HepG2 (cell line): ENCODE data around the gene ADAMTS18. TPM values are rescaled to one million over a fixed set of nuclear protein-coding genes. Genes with fewer than 3 reads are reported as not detected.

ENCODE experiments used
- ATAC-seq: fragments of 200-7000 bp; cut with Tn5 transposase; 3 replicates; pipeline ENCODE4 v1.9.1; 2020; ENCODE audit warnings: mild to moderate bottlenecking, moderate library complexity
- BruUV-seq: library from RNA; stranded (reverse); fragments of 400-500 nt; replicated peaks from 2 replicates; lab custom pipeline; 2021; lab: Mats Ljungman, UMichigan
- CTCF ChIA-PET: fragments of 300-600 bp; formaldehyde crosslinking; extraction: SDS; loops from one replicate; lab custom pipeline; 2021; ENCODE audit warnings: low total read pairs, inconsistent platforms, low intra/inter-chr PET ratio; lab: Yijun Ruan, JAX
- POLR2A ChIA-PET: fragments of 350-600 bp; sonication (Branson Sonifier 250); formaldehyde crosslinking; loops from one replicate; lab custom pipeline; 2020; ENCODE audit warnings: antibody characterized with exemption, inconsistent platforms; lab: Yijun Ruan, JAX
- DNase-seq: peaks from one replicate; pipeline ENCODE4 v3.0.0-alpha.2; 2015; ENCODE audit warnings: low spot score
- FAIRE-seq: peaks from 3 replicates; lab custom pipeline; 2011; peaks lifted over from hg19 to GRCh38; lab: Jason Lieb, UNC
- H2AFZ ChIP-seq: one replicate; pipeline ENCODE4 v1.6.1; 2011; ENCODE audit warnings: low read length, inconsistent platforms
- H3K27ac ChIP-seq: fragments of 300-600 bp; 3 replicates; pipeline ENCODE4 v1.8.0; 2011; ENCODE audit warnings: mixed run types, mild to moderate bottlenecking, mixed read lengths, low read length, inconsistent platforms; ENCODE audit not compliant: insufficient read depth; ENCODE audit errors: extremely low read length
- H3K27me3 ChIP-seq, 2 experiments: fragments of 200-600 bp in 1 of 2; 2 replicates in 1 of 2; 3 replicates in 1 of 2; pipeline versions ENCODE4 v1.6.0 to v1.8.0; 2011; ENCODE audit warnings: low read length in 2 of 2, mild to moderate bottlenecking in 2 of 2, moderate library complexity in 2 of 2, inconsistent platforms in 1 of 2; ENCODE audit not compliant: insufficient read depth in 2 of 2, control insufficient read depth in 1 of 2
- H3K36me3 ChIP-seq, 2 experiments: fragments of 200-600 bp in 1 of 2; replicated peaks in 1 of 2; 2 replicates in 1 of 2; 3 replicates in 1 of 2; pipeline versions ENCODE4 v1.5.1 to v1.8.0; 2011; ENCODE audit warnings: low read length in 2 of 2, inconsistent platforms in 1 of 2; ENCODE audit not compliant: insufficient read depth in 2 of 2, control insufficient read depth in 1 of 2
- H3K4me1 ChIP-seq: 2 replicates; pipeline ENCODE4 v1.5.1; 2012; ENCODE audit warnings: low read length, inconsistent platforms; ENCODE audit not compliant: insufficient read depth
- H3K4me2 ChIP-seq: 2 replicates; pipeline ENCODE4 v1.6.0; 2011; ENCODE audit warnings: low read depth, low read length, inconsistent platforms
- H3K4me3 ChIP-seq, 3 experiments: fragments of 200-600 bp in 1 of 3; sonication (generic), shearing (Covaris generic) in 1 of 3; replicated peaks in 1 of 3; 2 replicates each; pipeline ENCODE4 v1.5.1; 2011 to 2016; ENCODE audit warnings: low read length in 3 of 3, inconsistent platforms in 2 of 3, low read depth in 2 of 3, mild to moderate bottlenecking in 2 of 3, control low read depth in 1 of 3, mixed read lengths in 1 of 3; ENCODE audit not compliant: insufficient read depth in 1 of 3
- H3K79me2 ChIP-seq: one replicate; pipeline ENCODE4 v1.6.1; 2011; ENCODE audit warnings: low read length, inconsistent platforms; ENCODE audit not compliant: insufficient read depth
- H3K9ac ChIP-seq: 2 replicates; pipeline ENCODE4 v1.6.0; 2011; ENCODE audit warnings: mild to moderate bottlenecking, low read depth, low read length, inconsistent platforms; ENCODE audit not compliant: insufficient read depth
- H3K9me3 ChIP-seq: 2 replicates; pipeline ENCODE4 v1.5.1; 2012; ENCODE audit warnings: mild to moderate bottlenecking, low read length
- H4K20me1 ChIP-seq: 2 replicates; pipeline ENCODE4 v1.6.0; 2011; ENCODE audit warnings: inconsistent platforms, mild to moderate bottlenecking, low read length, moderate library complexity; ENCODE audit not compliant: insufficient read depth
- HOXA3 ChIP-seq: sonication (generic); formaldehyde crosslinking; IDR thresholded peaks from 2 replicates; pipeline ENCODE4 v1.5.0; 2020; ENCODE audit warnings: missing genetic modification reagents
- SNAI1 ChIP-seq: sonication (generic); formaldehyde crosslinking; IDR thresholded peaks from 2 replicates; pipeline ENCODE4 v1.5.0; 2020; ENCODE audit warnings: mild to moderate bottlenecking, missing genetic modification reagents, borderline replicate concordance
- SUZ12 ChIP-seq: fragments of 150-350 bp; IDR thresholded peaks from 2 replicates; pipeline ENCODE4 v1.6.1; 2014; ENCODE audit warnings: low read depth, low read length
- ZNF331 ChIP-seq: sonication (generic); formaldehyde crosslinking; IDR thresholded peaks from 2 replicates; pipeline ENCODE4 v1.4.0; 2020; ENCODE audit warnings: missing genetic modification reagents
- ZNF841 ChIP-seq: sonication (generic); formaldehyde crosslinking; IDR thresholded peaks from 2 replicates; pipeline ENCODE4 v1.8.1; 2023; ENCODE audit warnings: missing genetic modification reagents, borderline replicate concordance
- ZSCAN25 ChIP-seq: sonication (generic); formaldehyde crosslinking; IDR thresholded peaks from 2 replicates; pipeline ENCODE4 v1.8.0; 2022; ENCODE audit warnings: mild to moderate bottlenecking, missing genetic modification reagents
- WGBS: methylation state at CpG from one replicate; pipeline ENCODE4 v1.1.6; 2017; ENCODE audit warnings: low lambda C conversion rate; 5-methylcytosine and 5-hydroxymethylcytosine counted together
- in situ Hi-C: cut with HindIII; loops from 2 replicates; pipeline ENCODE4 v1.10.0; 2017; ENCODE audit warnings: low pct_unique_long_range_greater_than_20kb; ENCODE audit not compliant: extremely low pct_ligation_motif_present
- intact Hi-C: fragments of 100-400 bp; cut with micrococcal nuclease; formaldehyde crosslinking; loops from one replicate; pipeline ENCODE4 v1.10.0; 2022; ENCODE audit not compliant: unreplicated experiment
- polyA plus RNA-seq, 8 experiments: library from polyadenylated mRNA; depleted of rRNA in 3 of 8; stranded (reverse) in 7 of 8; unstranded in 1 of 8; fragments of >200 nt; fragmentation: Illumina TruSeq in 4 of 8; extraction: Trizol in 4 of 8; gene quantifications; 2 replicates each; pipeline versions ENCODE4 v1.2.1 to v1.2.3, GENCODE V29; 2011 to 2016; ENCODE audit warnings: low read depth in 4 of 8, missing spikeins in 1 of 8, mixed read lengths in 1 of 8; ENCODE audit not compliant: insufficient read depth in 1 of 8
- total RNA-seq, 5 experiments: library from RNA; depleted of rRNA; stranded (reverse); fragments of >200 nt; fragmentation: Illumina TruSeq; extraction: Trizol; gene quantifications; 2 replicates each; pipeline ENCODE4 v1.2.3, GENCODE V29; 2016; ENCODE audit warnings: low read depth in 1 of 5
- TF ChIP-seq, protein P1 (sequence below): sonication (generic); formaldehyde crosslinking; IDR thresholded peaks from 2 replicates; pipeline ENCODE4 v1.4.0; 2020; ENCODE audit warnings: missing genetic modification reagents, mild to moderate bottlenecking, borderline replicate concordance
- TF ChIP-seq, protein P2 (sequence below): sonication (generic); formaldehyde crosslinking; IDR thresholded peaks from 2 replicates; pipeline ENCODE4 v1.4.0; 2020; ENCODE audit warnings: mild to moderate bottlenecking, missing genetic modification reagents
- TF ChIP-seq, protein P3 (sequence below): sonication (generic); formaldehyde crosslinking; IDR thresholded peaks from 2 replicates; pipeline ENCODE4 v1.8.1; 2023; ENCODE audit warnings: missing genetic modification reagents, inconsistent platforms, borderline replicate concordance

Gene ADAMTS18
- total and polyA plus RNA-seq, 2 of the 13 experiments (the other 11 are each of a cell fraction or from before 2014, with no cell fraction given): 0.01 TPM; not detected in 1

DNA sequence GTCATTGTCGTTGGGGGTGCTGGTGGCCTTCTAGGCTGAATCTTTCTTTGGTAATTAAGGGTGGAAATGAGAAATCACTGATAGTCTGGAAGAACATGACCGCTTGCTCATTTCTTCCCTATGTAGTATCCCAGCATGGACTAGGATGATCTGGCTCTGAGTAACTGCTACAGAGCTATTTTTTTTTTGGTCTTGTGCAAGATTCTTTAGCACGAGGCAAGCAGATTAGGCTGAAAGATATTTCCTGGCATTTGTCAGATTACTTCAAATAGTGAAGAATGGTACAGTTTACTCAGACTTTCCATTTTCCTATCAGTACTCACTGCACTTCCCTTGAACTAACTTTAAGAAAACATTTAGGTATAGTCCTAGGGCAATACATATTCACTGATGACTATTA lies 146.6 kb downstream of the ADAMTS18 start:
- Histone ChIP-seq H3K36me3 (no peaks in the 10 kb centered on the region), H3K27ac (no peak overlapping the region), H3K9me3 (no peaks in the 10 kb centered on the region), H3K4me1 (no peaks in the 10 kb centered on the region), H3K4me2 (no peak overlapping the region), H3K9ac (no peak overlapping the region), H3K79me2 (no peaks in the 10 kb centered on the region), H3K4me3 (no peak overlapping the region), H3K27me3 (peaks cover 0 to 37% of the 10 kb centered on the region in 2 experiments; a peak in 2 of 5 replicates), H2AFZ (no peak overlapping the region), H4K20me1 (no peaks in the 10 kb centered on the region)
- POLR2A ChIA-PET: no interaction called here
- in situ Hi-C loops (no loop called here), intact Hi-C loops (no loop called here)
- CTCF ChIA-PET: no interaction called here
- TF ChIP-seq, protein P1, sequence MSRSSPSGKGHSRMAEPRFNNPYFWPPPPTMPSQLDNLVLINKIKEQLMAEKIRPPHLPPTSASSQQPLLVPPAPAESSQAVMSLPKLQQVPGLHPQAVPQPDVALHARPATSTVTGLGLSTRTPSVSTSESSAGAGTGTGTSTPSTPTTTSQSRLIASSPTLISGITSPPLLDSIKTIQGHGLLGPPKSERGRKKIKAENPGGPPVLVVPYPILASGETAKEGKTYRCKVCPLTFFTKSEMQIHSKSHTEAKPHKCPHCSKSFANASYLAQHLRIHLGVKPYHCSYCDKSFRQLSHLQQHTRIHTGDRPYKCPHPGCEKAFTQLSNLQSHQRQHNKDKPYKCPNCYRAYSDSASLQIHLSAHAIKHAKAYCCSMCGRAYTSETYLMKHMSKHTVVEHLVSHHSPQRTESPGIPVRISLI (CRISPR knock-in tag): no peak
- no TSS peak for BruUV-seq
- FAIRE-seq (no peak), ATAC-seq (no peak), DNase-seq (no peak)
- 4% methylated on average over 3 of the region's 3 CpGs for WGBS

DNA sequence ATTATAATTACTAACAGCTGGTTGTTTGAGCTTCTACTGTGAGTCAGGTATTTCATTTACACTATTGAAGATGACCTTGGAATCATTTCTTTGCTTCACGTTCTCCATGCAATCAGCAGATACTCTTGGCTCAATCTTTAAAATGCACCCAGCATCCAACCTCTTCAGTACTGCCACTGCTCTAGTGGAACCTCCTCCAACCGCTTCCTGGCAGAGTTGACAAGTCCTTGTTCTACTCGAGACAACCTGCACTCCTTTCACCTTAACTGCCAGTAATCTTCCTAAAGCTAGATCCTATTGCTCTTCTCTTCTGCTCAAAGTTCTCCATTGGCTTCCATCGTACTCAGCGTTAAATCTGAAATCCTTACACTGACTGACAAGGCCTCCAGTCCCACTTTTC lies 149.2 kb downstream of the ADAMTS18 start:
- intact Hi-C loops: no loop called here
- H3K9me3 ChIP-seq: no peaks in the 10 kb centered on the region
- TF ChIP-seq ZSCAN25: no peak
- TF ChIP-seq, protein P2, sequence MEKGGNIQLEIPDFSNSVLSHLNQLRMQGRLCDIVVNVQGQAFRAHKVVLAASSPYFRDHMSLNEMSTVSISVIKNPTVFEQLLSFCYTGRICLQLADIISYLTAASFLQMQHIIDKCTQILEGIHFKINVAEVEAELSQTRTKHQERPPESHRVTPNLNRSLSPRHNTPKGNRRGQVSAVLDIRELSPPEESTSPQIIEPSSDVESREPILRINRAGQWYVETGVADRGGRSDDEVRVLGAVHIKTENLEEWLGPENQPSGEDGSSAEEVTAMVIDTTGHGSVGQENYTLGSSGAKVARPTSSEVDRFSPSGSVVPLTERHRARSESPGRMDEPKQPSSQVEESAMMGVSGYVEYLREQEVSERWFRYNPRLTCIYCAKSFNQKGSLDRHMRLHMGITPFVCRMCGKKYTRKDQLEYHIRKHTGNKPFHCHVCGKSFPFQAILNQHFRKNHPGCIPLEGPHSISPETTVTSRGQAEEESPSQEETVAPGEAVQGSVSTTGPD (CRISPR knock-in tag): no peak
- TF ChIP-seq SNAI1 (CRISPR knock-in tag): no peak
- TF ChIP-seq SUZ12: no peak
- no peak for TF ChIP-seq ZNF331 (CRISPR knock-in tag)
- no peak for TF ChIP-seq HOXA3 (CRISPR knock-in tag)
- TF ChIP-seq ZNF841 (CRISPR knock-in tag): no peak
- TF ChIP-seq, protein P3, sequence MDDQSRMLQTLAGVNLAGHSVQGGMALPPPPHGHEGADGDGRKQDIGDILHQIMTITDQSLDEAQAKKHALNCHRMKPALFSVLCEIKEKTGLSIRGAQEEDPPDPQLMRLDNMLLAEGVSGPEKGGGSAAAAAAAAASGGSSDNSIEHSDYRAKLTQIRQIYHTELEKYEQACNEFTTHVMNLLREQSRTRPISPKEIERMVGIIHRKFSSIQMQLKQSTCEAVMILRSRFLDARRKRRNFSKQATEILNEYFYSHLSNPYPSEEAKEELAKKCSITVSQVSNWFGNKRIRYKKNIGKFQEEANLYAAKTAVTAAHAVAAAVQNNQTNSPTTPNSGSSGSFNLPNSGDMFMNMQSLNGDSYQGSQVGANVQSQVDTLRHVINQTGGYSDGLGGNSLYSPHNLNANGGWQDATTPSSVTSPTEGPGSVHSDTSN: no peak
- no peak overlapping the region for H2AFZ ChIP-seq
- no peak for FAIRE-seq
- BruUV-seq: no TSS peak
- no peak for DNase-seq
- no peaks in the 10 kb centered on the region for H3K36me3 ChIP-seq
- no peak overlapping the region for H3K27ac ChIP-seq
- H3K4me2 ChIP-seq: no peak overlapping the region
- ChIA-PET POLR2A (no interaction called here), CTCF (no interaction called here)
- no peaks in the 10 kb centered on the region for H3K4me1 ChIP-seq
- H3K4me3 ChIP-seq: no peak overlapping the region
- H3K79me2 ChIP-seq: no peaks in the 10 kb centered on the region
- H3K9ac ChIP-seq: no peak overlapping the region
- ATAC-seq: no peak
- H3K27me3 ChIP-seq: peaks cover 0 to 23% of the 10 kb centered on the region in 2 experiments; a peak in 3 of 5 replicates
- in situ Hi-C loops: no loop called here
- no peaks in the 10 kb centered on the region for H4K20me1 ChIP-seq
- 34% methylated on average over 5 of the region's 5 CpGs for WGBS
